Stomach (tissue), 19 donors: ENCODE results near the gene CLSTN1. TPM values are rescaled to one million over a fixed set of nuclear protein-coding genes. Genes with fewer than 3 reads are reported as not detected.

Source experiments
- DNase-seq, 2 donors: peaks; one replicate each; pipeline versions ENCODE4 v3.0.0 to v3.0.0-alpha.2; 2013 to 2019
- H3K27ac ChIP-seq, 5 donors: fragments of 200-600 bp in 4 of 5; sonication (generic) in 4 of 5; one replicate each; pipeline ENCODE4 v1.5.1; 2013 to 2019; ENCODE audit warnings: mild to moderate bottlenecking in 1 of 5, moderate library complexity in 1 of 5
- H3K27me3 ChIP-seq, 3 donors: fragments of 200-600 bp; sonication (generic); one replicate each; pipeline ENCODE4 v1.5.1; 2017 to 2019; ENCODE audit warnings: mixed run types in 1 of 3
- H3K36me3 ChIP-seq, 4 donors: fragments of 200-600 bp; sonication (generic); 1 replicate in 3 of 4; 2 replicates in 1 of 4; pipeline ENCODE4 v1.5.1; 2016 to 2019
- H3K4me1 ChIP-seq, 4 donors: fragments of 200-600 bp; sonication (generic); one replicate each; pipeline ENCODE4 v1.5.1; 2016 to 2019
- H3K4me3 ChIP-seq, 4 donors: fragments of 200-600 bp; sonication (generic) in 3 of 4; one replicate each; pipeline ENCODE4 v1.5.1; 2016 to 2019; ENCODE audit warnings: mild to moderate bottlenecking in 1 of 4
- H3K9me3 ChIP-seq, 4 donors: fragments of 200-600 bp; sonication (generic); one replicate each; pipeline ENCODE4 v1.5.1; 2016 to 2019
- CTCF ChIP-seq, 7 experiments: fragments of 450-650 bp in 4 of 7; fragments of 200-600 bp in 3 of 7; sonication (generic) in 3 of 7; IDR thresholded peaks; one replicate each; pipeline ENCODE4 v1.5.1; 2016 to 2019; ENCODE audit warnings: antibody characterized with exemption in 7 of 7, control low read depth in 2 of 7, mild to moderate bottlenecking in 1 of 7
- EP300 ChIP-seq: sonication (generic); formaldehyde crosslinking; IDR thresholded peaks from one replicate; pipeline ENCODE4 v1.6.1; 2017; ENCODE audit warnings: antibody characterized with exemption
- POLR2A ChIP-seq, 4 donors: fragments of 450-650 bp; IDR thresholded peaks; one replicate each; pipeline ENCODE4 v1.6.1; 2016; ENCODE audit warnings: antibody characterized with exemption in 4 of 4, control low read depth in 2 of 4, mild to moderate bottlenecking in 1 of 4, moderate library complexity in 1 of 4
- POLR2AphosphoS5 ChIP-seq, 3 donors: sonication (generic); formaldehyde crosslinking; IDR thresholded peaks; one replicate each; pipeline ENCODE4 v1.6.1; 2016; ENCODE audit warnings: antibody characterized with exemption in 3 of 3
- WGBS, 5 donors: extraction: QIAGEN DNeasy Blood & Tissue Kit in 3 of 5; methylation state at CpG; one replicate each; pipeline versions ENCODE4 v1.1.5 to v1.1.7; 2013 to 2018; 5-methylcytosine and 5-hydroxymethylcytosine counted together
- intact Hi-C: fragments of 100-400 bp; cut with DNase I; formaldehyde crosslinking; loops from one replicate; pipeline ENCODE4 v1.15.1; 2023; ENCODE audit warnings: low total_unique reads
- long read RNA-seq, 10 donors: transcript quantifications; one replicate each; lab custom pipeline, GENCODE V29; 2026
- polyA plus RNA-seq, 3 donors: library from polyadenylated mRNA; stranded (reverse); fragments of 200-250 nt; gene quantifications; one replicate each; pipeline ENCODE4 v1.2.3, GENCODE V29; 2013
- total RNA-seq, 5 donors: library from RNA; depleted of rRNA; stranded (reverse); fragments of >200 nt; gene quantifications; one replicate each; pipeline versions ENCODE4 v1.1.0 to v1.2.3, GENCODE V29; 2014 to 2016
- donor health status: healthy with polysubstance abuse.
- donor health status: Bipolar disorder and iron deficiency.
- donor health status: healthy.

Gene CLSTN1
- total RNA-seq (100 to 1,000 TPM in 1 of 5 donors, 10 to 100 TPM in 4; 15.8 to 156 (median 42.6) TPM), polyA plus RNA-seq (10 to 100 TPM; 10.5 to 59.3 (median 18.9) TPM)
- long read RNA-seq, donor 1, full-length matches to known transcripts, result 1 of 13 reads
- long read RNA-seq, donor 1, partial matches to known transcripts, result 12 of 13 reads
- long read RNA-seq, donor 1, other reads (novel, unspliced or antisense), result 0 of 13 reads
- long read RNA-seq, donor 2, full-length matches to known transcripts, result 10 of 10 reads
- long read RNA-seq, donor 2, partial matches to known transcripts, result 0 of 10 reads
- long read RNA-seq, donor 2, other reads (novel, unspliced or antisense), result 0 of 10 reads
- long read RNA-seq, donor 3, full-length matches to known transcripts, result 1 of 22 reads
- long read RNA-seq, donor 3, partial matches to known transcripts, result 21 of 22 reads
- long read RNA-seq, donor 3, other reads (novel, unspliced or antisense), result 0 of 22 reads
- long read RNA-seq, donor 4, result 0 reads
- long read RNA-seq, donor 5, full-length matches to known transcripts, result 7 of 18 reads
- long read RNA-seq, donor 5, partial matches to known transcripts, result 11 of 18 reads
- long read RNA-seq, donor 5, other reads (novel, unspliced or antisense), result 0 of 18 reads
- long read RNA-seq, donor 6, result 0 reads
- long read RNA-seq, donor 7, full-length matches to known transcripts, result 6 of 50 reads
- long read RNA-seq, donor 7, partial matches to known transcripts, result 44 of 50 reads
- long read RNA-seq, donor 7, other reads (novel, unspliced or antisense), result 0 of 50 reads
- long read RNA-seq, donor 8, full-length matches to known transcripts, result 5 of 12 reads
- long read RNA-seq, donor 8, partial matches to known transcripts, result 7 of 12 reads
- long read RNA-seq, donor 8, other reads (novel, unspliced or antisense), result 0 of 12 reads
- long read RNA-seq, donor 9, partial matches to known transcripts, result 9 of 9 reads
- long read RNA-seq, donor 9, other reads (novel, unspliced or antisense), result 0 of 9 reads
- long read RNA-seq, donor 10, full-length matches to known transcripts, result 1 of 1 reads
- long read RNA-seq, donor 10, partial matches to known transcripts, result 0 of 1 reads
- long read RNA-seq, donor 10, other reads (novel, unspliced or antisense), result 0 of 1 reads

- intact Hi-C loops, result no loop called here
- TF ChIP-seq CTCF (IDR thresholded peaks at IDR 0.05) (no peak), POLR2AphosphoS5 (IDR thresholded peaks at IDR 0.05) (peak in 1 of 3 donors; percentile 23)
- no peaks in the 10 kb centered on the region for H3K9me3 ChIP-seq
- no peaks in the 10 kb centered on the region for H3K27me3 ChIP-seq
- no peaks in the 10 kb centered on the region for H3K36me3 ChIP-seq
- H3K4me1 ChIP-seq, result peaks cover 30 to 52% (median 44%) of the 10 kb centered on the region in 4 donors
- DNase-seq, result peak; percentile 89 to 96
- H3K4me3 ChIP-seq, result peak within 1 kb of the TSS; percentile 89 to 96 (median 93)
- H3K27ac ChIP-seq, result peak within 1 kb of the TSS; percentile 82 to 94 (median 92)
- 1 to 2% (median 1%) methylated on average over 14 to 92 of the region's 93 CpGs for WGBS, 5 donors
Observed at GRCh38 chr1:9823943-9824701, at the start of gene CLSTN1. CLSTN1 (minus strand) TSS chr1:9823965; CDS start chr1:9823733, 232 bp downstream.

DNA sequence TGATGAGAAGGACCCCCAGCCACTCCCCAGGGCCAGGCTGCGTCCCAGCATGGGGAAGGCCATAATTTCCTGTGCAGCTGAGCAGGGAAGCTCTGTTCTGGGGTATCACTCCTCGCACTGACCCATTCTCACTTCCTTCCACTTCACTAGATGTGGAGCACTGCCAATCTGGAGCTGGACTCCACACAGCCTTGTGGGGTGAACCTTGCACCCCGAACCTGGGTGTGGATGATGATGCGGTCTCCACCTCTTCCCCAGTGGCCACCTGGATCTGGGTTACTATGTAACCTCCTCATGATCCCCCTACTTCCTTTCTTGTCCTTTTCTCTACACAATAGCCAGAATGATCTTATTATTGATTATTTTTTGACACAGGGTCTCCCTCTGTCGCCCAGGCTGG is 49.6 kb upstream of the CLSTN1 start:
- H3K36me3 ChIP-seq, result peaks cover 12 to 38% (median 37%) of the 10 kb centered on the region in 4 donors
- H3K27me3 ChIP-seq, result no peaks in the 10 kb centered on the region
- no peak for DNase-seq
- no peak overlapping the region for H3K4me3 ChIP-seq
- H3K4me1 ChIP-seq, result peaks cover 0 to 27% (median 21%) of the 10 kb centered on the region in 4 donors
- WGBS, 5 donors, result 83 to 93% (median 90%) methylated on average over 5 of the region's 5 CpGs
- TF ChIP-seq POLR2A (IDR thresholded peaks at IDR 0.05) (no peak), CTCF (IDR thresholded peaks at IDR 0.05) (no peak), POLR2AphosphoS5 (IDR thresholded peaks at IDR 0.05) (no peak), EP300 (no peak)
- intact Hi-C loops, result loop anchor here (5.0 to 10.0 kb wide), 2 partner anchors 69 to 161 kb away; partner anchors contain the start of genes LZIC, NMNAT1 and UBE4B
- no peak overlapping the region for H3K27ac ChIP-seq
- no peaks in the 10 kb centered on the region for H3K9me3 ChIP-seq

DNA sequence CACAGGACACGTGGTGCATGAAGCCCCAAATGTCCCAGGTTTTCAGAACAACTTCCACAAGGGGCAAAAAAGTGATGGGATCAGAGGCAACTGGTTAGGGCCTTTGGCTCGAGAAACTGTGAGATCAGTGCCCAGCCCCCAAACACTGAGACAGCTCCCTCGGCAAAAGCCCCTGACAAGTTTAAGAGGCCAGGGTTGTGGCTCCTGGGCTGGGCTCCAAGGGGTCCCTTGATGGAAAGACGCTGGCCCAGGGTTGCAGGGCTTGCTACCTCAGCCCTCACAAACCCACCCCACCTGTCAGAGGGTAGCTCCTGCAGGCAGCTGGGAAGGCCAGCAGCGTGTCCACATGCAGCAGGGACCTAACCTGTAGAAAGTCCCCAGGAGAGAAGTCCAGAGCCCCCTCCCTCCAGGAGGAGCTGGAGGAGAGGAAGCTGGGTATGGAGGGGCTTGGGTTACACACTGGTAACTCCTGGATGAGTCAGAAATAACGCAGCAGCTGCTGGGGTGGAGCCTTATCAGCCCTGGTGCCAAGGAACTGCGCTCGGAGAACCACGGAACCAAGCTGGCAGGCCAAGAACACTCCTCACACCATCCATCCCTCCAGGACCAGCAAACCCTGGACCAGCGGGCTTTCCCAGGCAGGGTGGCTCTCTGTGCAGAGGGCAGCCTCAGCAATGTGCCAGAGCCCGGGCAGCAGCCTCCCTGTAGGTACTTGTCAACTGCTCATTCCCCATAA is 48.8 kb upstream of the CLSTN1 start:
- H3K9me3 ChIP-seq, result no peaks in the 10 kb centered on the region
- H3K4me1 ChIP-seq, result peaks cover 0 to 25% (median 16%) of the 10 kb centered on the region in 4 donors
- no peak overlapping the region for H3K27ac ChIP-seq
- WGBS, 5 donors, result 68 to 98% (median 85%) methylated on average over 6 to 11 of the region's 11 CpGs
- no peak for TF ChIP-seq EP300
- TF ChIP-seq POLR2A (IDR thresholded peaks at IDR 0.05), result no peak
- no peak for TF ChIP-seq POLR2AphosphoS5 (IDR thresholded peaks at IDR 0.05)
- no peak for TF ChIP-seq CTCF (IDR thresholded peaks at IDR 0.05)
- no peak for DNase-seq
- intact Hi-C loops, result loop anchor here (5.0 to 10.0 kb wide), 2 partner anchors 70 to 162 kb away; partner anchors contain the start of genes LZIC, NMNAT1 and UBE4B
- no peak overlapping the region for H3K4me3 ChIP-seq
- peaks cover 12 to 45% (median 44%) of the 10 kb centered on the region in 4 donors for H3K36me3 ChIP-seq
- H3K27me3 ChIP-seq, result no peaks in the 10 kb centered on the region
